ENCODE results near the gene BHMT.
"Not testable (repeated sequence)": the region's sequence is repeated elsewhere in the genome, so short reads cannot be mapped to it uniquely, and the experiment has no call there.

Gene BHMT

DNA sequence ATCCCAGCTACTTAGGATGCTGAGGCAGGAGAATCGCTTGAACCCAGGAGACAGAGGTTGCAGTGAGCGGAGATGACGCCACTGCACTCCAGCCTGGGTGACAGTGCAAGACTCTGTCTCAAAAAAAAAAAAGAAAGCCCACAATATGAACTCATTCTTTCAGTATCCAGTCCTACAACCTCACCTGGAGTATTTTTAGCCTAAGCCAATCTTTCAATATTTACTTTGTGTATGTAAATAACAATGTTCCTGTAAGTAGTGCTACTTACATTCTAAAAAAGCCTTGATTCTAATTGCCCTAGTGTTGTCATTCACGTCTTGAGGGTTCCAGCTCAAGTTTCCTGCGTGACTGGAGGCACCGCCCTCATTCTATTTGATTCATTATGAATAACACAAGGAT, 62.0 kb downstream of the BHMT start:
- Histone ChIP-seq H3K4me1 (ENCODE audit: control insufficient read depth, low read length) (no peaks in the 10 kb centered on the region), H3K79me2 (ENCODE audit: control insufficient read depth, low read length) (no peaks in the 10 kb centered on the region), H3K36me3 (ENCODE audit: control insufficient read depth, low read length) (no peaks in the 10 kb centered on the region), H3F3A (ENCODE audit: control insufficient read depth, insufficient read depth) (no peaks in the 10 kb centered on the region), H3K27ac (ENCODE audit: low read depth, low read length) (no peak overlapping the region), H3K9me3 (ENCODE audit: control insufficient read depth, insufficient read depth, low read length) (no peaks in the 10 kb centered on the region), H3K4me2 (ENCODE audit: low read length) (no peak overlapping the region), H3K27me3 (ENCODE audit: control insufficient read depth, low read length) (no peaks in the 10 kb centered on the region), H3K4me3 (ENCODE audit: low read length) (no peak overlapping the region), H4K20me1 (ENCODE audit: control insufficient read depth, insufficient read depth, low read depth, low read length) (no peaks in the 10 kb centered on the region), H3K9me2 (replicated peaks; ENCODE audit: control insufficient read depth, low read length) (no peaks in the 10 kb centered on the region)
- TF ChIP-seq CTCF (IDR thresholded peaks at IDR 0.05; ENCODE audit: low read depth, low read length, poor library complexity, severe bottlenecking) (no peak), EZH2phosphoT487 (IDR thresholded peaks at IDR 0.05; ENCODE audit: borderline replicate concordance, low read length) (no peak)

DNA sequence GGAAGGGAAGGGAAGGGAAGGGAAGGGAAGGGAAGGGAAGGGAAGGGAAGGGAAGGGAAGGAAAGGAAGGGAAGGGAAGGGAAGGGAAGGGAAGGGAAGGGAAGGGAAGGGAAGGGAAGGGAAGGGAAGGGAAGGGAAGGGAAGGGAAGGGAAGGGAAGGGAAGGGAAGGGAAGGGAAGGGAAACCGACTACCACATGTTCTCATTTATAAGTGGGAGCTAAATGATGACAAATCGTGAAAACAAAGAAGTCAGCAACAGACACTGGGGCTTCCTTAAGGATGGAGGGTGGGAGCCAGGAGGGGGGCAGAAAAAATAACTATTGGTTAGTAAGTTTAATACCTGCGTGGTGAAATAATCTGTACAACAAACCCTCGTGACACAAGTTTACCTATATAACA, 68.8 kb downstream of the BHMT start:
- H3K27ac ChIP-seq (ENCODE audit: low read depth, low read length); H4K20me1 ChIP-seq (ENCODE audit: control insufficient read depth, insufficient read depth, low read depth, low read length); H3K4me3 ChIP-seq (ENCODE audit: low read length); H3K9me3 ChIP-seq (ENCODE audit: control insufficient read depth, insufficient read depth, low read length); H3K4me1 ChIP-seq (ENCODE audit: control insufficient read depth, low read length); H3K9me2 ChIP-seq (replicated peaks; ENCODE audit: control insufficient read depth, low read length); H3K27me3 ChIP-seq (ENCODE audit: control insufficient read depth, low read length); H3F3A ChIP-seq (ENCODE audit: control insufficient read depth, insufficient read depth); H3K79me2 ChIP-seq (ENCODE audit: control insufficient read depth, low read length); H3K4me2 ChIP-seq (ENCODE audit: low read length); H3K36me3 ChIP-seq (ENCODE audit: control insufficient read depth, low read length): not testable (repeated sequence)

- Histone ChIP-seq H3K4me1 (ENCODE audit: control insufficient read depth, low read length) (no peaks in the 10 kb centered on the region), H3K9me3 (ENCODE audit: control insufficient read depth, insufficient read depth, low read length) (no peaks in the 10 kb centered on the region), H3K79me2 (ENCODE audit: control insufficient read depth, low read length) (no peaks in the 10 kb centered on the region), H3K4me3 (ENCODE audit: low read length) (no peak overlapping the region), H3K36me3 (ENCODE audit: control insufficient read depth, low read length) (no peaks in the 10 kb centered on the region), H3F3A (ENCODE audit: control insufficient read depth, insufficient read depth) (no peaks in the 10 kb centered on the region), H3K27me3 (ENCODE audit: control insufficient read depth, low read length) (no peaks in the 10 kb centered on the region), H3K9me2 (replicated peaks; ENCODE audit: control insufficient read depth, low read length) (no peaks in the 10 kb centered on the region), H3K4me2 (ENCODE audit: low read length) (no peak overlapping the region), H3K27ac (ENCODE audit: low read depth, low read length) (no peak overlapping the region), H4K20me1 (ENCODE audit: control insufficient read depth, insufficient read depth, low read depth, low read length) (no peaks in the 10 kb centered on the region)
- TF ChIP-seq CTCF (IDR thresholded peaks at IDR 0.05; ENCODE audit: low read depth, low read length, poor library complexity, severe bottlenecking) (no peak), EZH2phosphoT487 (IDR thresholded peaks at IDR 0.05; ENCODE audit: borderline replicate concordance, low read length) (no peak)
Measured at GRCh38 chr5:79181419-79182022, 69.9 kb downstream of the BHMT start.
